HG02852 (cell line): ENCODE measurements around the gene S100PBP.
"Not testable (repeated sequence)": the region's sequence is repeated elsewhere in the genome, so short reads cannot be mapped to it uniquely, and the experiment has no call there.

Experiments used
- ATAC-seq: cut with Tn5 transposase; IDR thresholded peaks from one replicate; pipeline ENCODE4 v1.9.1; 2021; ENCODE audit warnings: mild to moderate bottlenecking, moderate library complexity; ENCODE audit not compliant: unreplicated experiment

The S100PBP gene

GRCh38 chr1:32898056-32898455 lies 80.6 kb downstream of the S100PBP start:
- ATAC-seq, result no peak

GRCh38 chr1:32898958-32899357 lies 81.5 kb downstream of the S100PBP start:
- ATAC-seq, result no peak

GRCh38 chr1:32899586-32900296 lies 82.3 kb downstream of the S100PBP start:
- ATAC-seq, result no peak

GRCh38 chr1:32900371-32900955 lies 83.0 kb downstream of the S100PBP start:
- ATAC-seq, result no peak

GRCh38 chr1:32900956-32901822 lies 83.7 kb downstream of the S100PBP start, which contains the start of gene TMEM54:
TMEM54 (minus strand) TSS chr1:32901389; CDS start chr1:32901238, 151 bp downstream.
- ATAC-seq, result no peak

GRCh38 chr1:32901823-32902534 lies 84.5 kb downstream of the S100PBP start:
- ATAC-seq, result no peak

GRCh38 chr1:32902535-32902920 lies 85.1 kb downstream of the S100PBP start:
- no peak for ATAC-seq

GRCh38 chr1:32903991-32904785 lies 86.7 kb downstream of the S100PBP start:
- no peak for ATAC-seq

GRCh38 chr1:32904797-32905196 lies 87.3 kb downstream of the S100PBP start:
- no peak for ATAC-seq

- ATAC-seq, result not testable (repeated sequence)
These were observed 88.1 kb downstream of the S100PBP start for GRCh38 chr1:32905588-32905987.

- no peak for ATAC-seq
These were observed 89.2 kb downstream of the S100PBP start for GRCh38 chr1:32906654-32907053.

GRCh38 chr1:32907435-32907834 lies 90.0 kb downstream of the S100PBP start:
- ATAC-seq, result no peak
